WTC11 (cell line): ENCODE measurements around the gene TNXB. TPM values are rescaled to one million over a fixed set of nuclear protein-coding genes. Genes with fewer than 3 reads are reported as not detected.

ENCODE experiments used
- ATAC-seq: fragments of 200-7000 bp; cut with Tn5 transposase; 2 replicates; pipeline ENCODE4 v1.10.0; 2021; ENCODE audit warnings: mild to moderate bottlenecking, moderate library complexity
- CTCF ChIA-PET: fragments of 300-600 bp; sonication (Branson Sonifier 250); formaldehyde crosslinking; loops from one replicate; lab custom pipeline; 2021; ENCODE audit warnings: antibody characterized with exemption; lab: Charles Lee
- POLR2A ChIA-PET: fragments of 350-600 bp; sonication (Branson Sonifier 250); formaldehyde crosslinking; loops from one replicate; lab custom pipeline; 2021; ENCODE audit warnings: antibody characterized with exemption; lab: Charles Lee
- DNase-seq: peaks from one replicate; pipeline ENCODE4 v3.0.0; 2021; ENCODE audit warnings: low spot score
- H3K27ac Mint-ChIP-seq: 2 replicates; pipeline ENCODE4 v1.8.0; 2021; ENCODE audit warnings: mixed read lengths
- H3K27me3 Mint-ChIP-seq: 2 replicates; pipeline ENCODE4 v1.8.0; 2021; ENCODE audit warnings: low read depth, mild to moderate bottlenecking, moderate library complexity, mixed read lengths
- H3K36me3 Mint-ChIP-seq: 2 replicates; pipeline ENCODE4 v1.8.0; 2021; ENCODE audit warnings: mixed read lengths
- H3K4me1 Mint-ChIP-seq: 2 replicates; pipeline ENCODE4 v1.8.0; 2022; ENCODE audit warnings: mixed read lengths
- H3K4me3 Mint-ChIP-seq: 2 replicates; pipeline ENCODE4 v1.8.0; 2021; ENCODE audit warnings: mild to moderate bottlenecking, moderate library complexity, mixed read lengths
- H3K9me3 Mint-ChIP-seq: 2 replicates; pipeline ENCODE4 v1.8.0; 2021; ENCODE audit warnings: mixed read lengths
- ATF2 ChIP-seq: sonication (generic); formaldehyde crosslinking; IDR thresholded peaks from 2 replicates; pipeline ENCODE4 v1.8.1; 2022; ENCODE audit warnings: low read depth, missing genetic modification reagents, borderline replicate concordance
- ATF6 ChIP-seq: sonication (generic); formaldehyde crosslinking; IDR thresholded peaks from 2 replicates; pipeline ENCODE4 v1.8.1; 2023; ENCODE audit warnings: mild to moderate bottlenecking, missing genetic modification reagents
- CDX4 ChIP-seq: fragments of 250-450 bp; sonication (Bioruptor Pico); IDR thresholded peaks from 2 replicates; pipeline ENCODE4 v1.9.0; 2021; ENCODE audit warnings: moderate library complexity, mild to moderate bottlenecking, inconsistent platforms, borderline replicate concordance
- CTCF ChIP-seq: fragments of 200-600 bp; IDR thresholded peaks from 2 replicates; pipeline ENCODE4 v1.8.0; 2022; ENCODE audit warnings: antibody characterized with exemption
- ELF4 ChIP-seq: sonication (generic); formaldehyde crosslinking; IDR thresholded peaks from 2 replicates; pipeline ENCODE4 v1.8.1; 2022; ENCODE audit warnings: low read depth, mild to moderate bottlenecking, moderate library complexity, missing genetic modification reagents
- ERG ChIP-seq: fragments of 250-450 bp; sonication (Bioruptor Pico); IDR thresholded peaks from 2 replicates; pipeline ENCODE4 v1.8.0; 2021; ENCODE audit warnings: mild to moderate bottlenecking
- GRHL2 ChIP-seq: fragments of 250-450 bp; sonication (Bioruptor Pico); IDR thresholded peaks from 2 replicates; pipeline ENCODE4 v1.8.0; 2022; ENCODE audit warnings: mild to moderate bottlenecking, moderate library complexity; ENCODE audit not compliant: insufficient replicate concordance, severe bottlenecking
- MLX ChIP-seq: sonication (generic); formaldehyde crosslinking; IDR thresholded peaks from 2 replicates; pipeline ENCODE4 v1.8.1; 2023; ENCODE audit warnings: mild to moderate bottlenecking, missing genetic modification reagents, moderate library complexity
- MXD4 ChIP-seq: fragments of 250-450 bp; sonication (Bioruptor Pico); IDR thresholded peaks from 2 replicates; pipeline ENCODE4 v1.8.0; 2021; ENCODE audit warnings: mild to moderate bottlenecking, moderate library complexity, borderline replicate concordance
- NFYB ChIP-seq: sonication (generic); formaldehyde crosslinking; conservative IDR thresholded peaks from 2 replicates; pipeline ENCODE4 v1.8.0; 2022; ENCODE audit warnings: low read depth, missing genetic modification reagents
- NR2C2 ChIP-seq: sonication (generic); formaldehyde crosslinking; IDR thresholded peaks from 2 replicates; pipeline ENCODE4 v1.8.0; 2022; ENCODE audit warnings: mild to moderate bottlenecking, missing genetic modification reagents
- NR3C1 ChIP-seq: sonication (generic); formaldehyde crosslinking; conservative IDR thresholded peaks from 2 replicates; pipeline ENCODE4 v1.8.1; 2023; ENCODE audit warnings: low read depth, mild to moderate bottlenecking, missing genetic modification reagents
- SMAD3 ChIP-seq: sonication (generic); formaldehyde crosslinking; IDR thresholded peaks from 2 replicates; pipeline ENCODE4 v1.8.0; 2022; ENCODE audit warnings: missing genetic modification reagents, mild to moderate bottlenecking, borderline replicate concordance
- SOX15 ChIP-seq: fragments of 250-450 bp; sonication (Bioruptor Pico); IDR thresholded peaks from 2 replicates; pipeline ENCODE4 v1.9.0; 2021; ENCODE audit warnings: mild to moderate bottlenecking
- ZBTB43 ChIP-seq: sonication (generic); formaldehyde crosslinking; IDR thresholded peaks from 2 replicates; pipeline ENCODE4 v1.8.1; 2023; ENCODE audit warnings: mild to moderate bottlenecking, missing genetic modification reagents
- ZMAT4 ChIP-seq: fragments of 250-450 bp; sonication (Bioruptor Pico); IDR thresholded peaks from 2 replicates; pipeline ENCODE4 v1.9.0; 2021; ENCODE audit warnings: mild to moderate bottlenecking
- ZNF121 ChIP-seq: sonication (generic); formaldehyde crosslinking; IDR thresholded peaks from 2 replicates; pipeline ENCODE4 v1.8.0; 2023; ENCODE audit warnings: missing genetic modification reagents
- ZNF263 ChIP-seq: sonication (generic); formaldehyde crosslinking; IDR thresholded peaks from 2 replicates; pipeline ENCODE4 v1.8.1; 2022; ENCODE audit warnings: low read depth, mild to moderate bottlenecking, moderate library complexity, missing genetic modification reagents
- ZNF396 ChIP-seq: fragments of 250-450 bp; sonication (Bioruptor Pico); IDR thresholded peaks from 2 replicates; pipeline ENCODE4 v1.8.0; 2021; ENCODE audit warnings: mild to moderate bottlenecking, moderate library complexity, borderline replicate concordance
- ZNF423 ChIP-seq: fragments of 250-450 bp; sonication (Bioruptor Pico); IDR thresholded peaks from 2 replicates; pipeline ENCODE4 v2.1.2; 2022; ENCODE audit warnings: mild to moderate bottlenecking, moderate library complexity
- total RNA-seq: library from RNA; stranded (reverse); gene quantifications from 3 replicates; pipeline ENCODE4 v1.2.3, GENCODE V29; 2021

The TNXB gene
- total RNA-seq, 1 experiment from 2014 or later = 6.4 TPM

- TF ChIP-seq CDX4 (CRISPR knock-in tag) (no peak), ZNF396 (CRISPR knock-in tag) (no peak), ATF2 (no peak), NR2C2 (no peak), SOX15 (CRISPR knock-in tag) (no peak), MXD4 (no peak)
Measured at GRCh38 chr6:32047539-32047854, 61.6 kb downstream of the TNXB start (continued).

- CTCF ChIA-PET = interaction anchor here (0.8 to 3.5 kb wide), 10 partner anchors 12 to 317 kb away, joined by 3 to 23 read pairs (median 9); no protein-coding TSS in a partner anchor
- H3K4me1 Mint-ChIP-seq = peaks cover 2% of the 10 kb centered on the region; the same call in 1 of the 2 replicates
- POLR2A ChIA-PET = no interaction called here
- no peak overlapping the region for H3K27ac Mint-ChIP-seq
- no peak overlapping the region for H3K4me3 Mint-ChIP-seq
- no peaks in the 10 kb centered on the region for H3K36me3 Mint-ChIP-seq
- TF ChIP-seq ERG (CRISPR knock-in tag) (no peak), ZNF423 (CRISPR knock-in tag) (no peak), ELF4 (CRISPR knock-in tag) (no peak), ATF6 (no peak), NR3C1 (CRISPR knock-in tag) (no peak), MLX (CRISPR knock-in tag) (no peak), GRHL2 (CRISPR knock-in tag) (no peak)
- no peak for ATAC-seq
- no peaks in the 10 kb centered on the region; the same call in 1 of the 2 replicates for H3K27me3 Mint-ChIP-seq
- no peaks in the 10 kb centered on the region for H3K9me3 Mint-ChIP-seq
- no peak for DNase-seq
Measured at GRCh38 chr6:32047084-32047478, 62.1 kb downstream of the TNXB start.

GRCh38 chr6:32046450-32047083 lies 62.6 kb downstream of the TNXB start:
- no peaks in the 10 kb centered on the region for H3K36me3 Mint-ChIP-seq
- H3K4me1 Mint-ChIP-seq = peaks cover 2% of the 10 kb centered on the region; the same call in 1 of the 2 replicates
- H3K9me3 Mint-ChIP-seq = no peaks in the 10 kb centered on the region
- H3K4me3 Mint-ChIP-seq = no peak overlapping the region
- no peak overlapping the region for H3K27ac Mint-ChIP-seq
- ChIA-PET CTCF (interaction anchor here (0.6 to 3.5 kb wide), 12 partner anchors 8 to 149 kb away, joined by 3 to 23 read pairs (median 4); no protein-coding TSS in a partner anchor), POLR2A (no interaction called here)
- ATAC-seq (peak; percentile 23), DNase-seq (no peak)
- H3K27me3 Mint-ChIP-seq = no peaks in the 10 kb centered on the region; the same call in 1 of the 2 replicates
- no peak for TF ChIP-seq ZBTB43
- no peak for TF ChIP-seq ZNF121
- no peak for TF ChIP-seq SMAD3 (CRISPR knock-in tag)
- TF ChIP-seq ZNF263 = no peak
- no peak for TF ChIP-seq CTCF
- TF ChIP-seq SOX15 (CRISPR knock-in tag) = no peak
- no peak for TF ChIP-seq NFYB (CRISPR knock-in tag)
- TF ChIP-seq ZMAT4 = no peak
- TF ChIP-seq MLX (CRISPR knock-in tag) = no peak
